Measurements from ENCODE around the gene TGFBI.

TGFBI gene

DNA sequence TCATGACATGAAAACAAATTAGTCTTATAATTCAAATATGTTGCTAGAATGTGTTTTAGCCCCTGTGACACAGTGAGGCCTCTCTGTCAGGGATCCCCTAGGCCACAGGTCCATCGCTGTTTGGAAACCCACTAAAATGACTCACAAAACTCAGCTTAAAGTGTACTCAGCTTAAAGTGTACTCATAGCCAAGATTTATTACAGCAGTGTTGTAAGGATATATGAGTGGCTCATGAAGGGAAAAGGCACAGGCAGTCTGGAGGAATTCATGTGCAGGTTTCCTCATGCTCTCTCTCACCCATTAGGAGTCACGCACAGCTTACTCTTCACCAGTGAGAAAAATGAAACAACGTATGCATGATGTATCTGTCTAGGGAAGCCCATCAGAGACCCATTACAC, 24.4 kb upstream of the TGFBI start:
- DNase-seq (ENCODE audit: low read depth), result no peak

DNA sequence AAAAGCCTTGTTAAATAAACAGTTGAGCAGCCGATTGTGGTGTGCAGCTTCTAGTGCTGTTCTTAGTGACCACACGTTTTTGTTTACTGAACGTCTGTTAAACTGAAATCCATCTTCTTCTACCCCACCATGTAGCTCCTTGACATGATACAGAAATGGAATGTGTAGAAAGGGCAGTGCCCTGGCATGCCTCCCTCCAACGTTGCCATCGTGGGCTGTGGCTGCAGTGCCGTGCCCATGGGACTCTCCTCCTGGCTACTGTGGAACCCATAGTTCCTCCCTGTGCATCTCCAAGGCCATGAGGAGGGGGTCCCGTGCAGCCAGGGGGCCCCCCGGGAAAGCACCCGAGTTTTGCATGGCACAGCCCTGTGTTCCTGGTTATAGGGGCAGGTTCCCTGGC, 23.3 kb upstream of the TGFBI start:
- DNase-seq (ENCODE audit: low read depth), result no peak

GRCh38 chr5:136006164-136006563, 22.6 kb upstream of the TGFBI start:
- DNase-seq (ENCODE audit: low read depth), result no peak

- DNase-seq (ENCODE audit: low read depth), result no peak
Measured at GRCh38 chr5:136006761-136007251, 22.0 kb upstream of the TGFBI start.

GRCh38 chr5:136007271-136007670, 21.5 kb upstream of the TGFBI start:
- DNase-seq (ENCODE audit: low read depth), result no peak

DNA sequence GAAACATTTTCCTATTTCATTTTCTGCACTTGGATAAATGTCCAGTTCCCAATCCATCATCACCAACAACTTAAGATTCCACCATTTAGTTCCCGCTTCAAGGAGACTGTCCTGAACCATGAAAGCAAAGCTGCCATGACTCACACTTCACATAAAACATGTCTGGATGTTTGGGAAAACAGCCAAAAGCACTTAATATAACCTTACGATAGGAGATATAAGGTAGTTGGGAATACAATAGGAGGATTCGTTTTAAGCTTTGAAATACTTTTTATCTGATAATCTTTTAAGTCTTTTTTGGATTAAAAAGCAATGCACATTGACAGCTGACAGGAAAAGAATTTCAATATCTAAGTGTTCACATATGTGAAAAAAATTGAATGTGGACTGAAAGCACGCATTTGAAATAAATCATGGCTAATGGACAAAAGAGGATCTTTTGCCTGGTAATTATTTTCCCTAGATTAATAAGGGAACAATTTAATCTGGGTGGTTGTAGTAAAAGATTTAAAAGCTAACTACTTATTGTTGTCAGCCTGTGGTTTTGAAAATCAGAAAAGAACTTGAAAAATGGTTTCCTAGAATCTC, 17.3 kb upstream of the TGFBI start:
- DNase-seq (ENCODE audit: low read depth), result no peak

GRCh38 chr5:136012041-136012804, 16.6 kb upstream of the TGFBI start:
- no peak for DNase-seq (ENCODE audit: low read depth)

GRCh38 chr5:136013559-136013958, 15.2 kb upstream of the TGFBI start:
- DNase-seq (ENCODE audit: low read depth), result no peak

DNA sequence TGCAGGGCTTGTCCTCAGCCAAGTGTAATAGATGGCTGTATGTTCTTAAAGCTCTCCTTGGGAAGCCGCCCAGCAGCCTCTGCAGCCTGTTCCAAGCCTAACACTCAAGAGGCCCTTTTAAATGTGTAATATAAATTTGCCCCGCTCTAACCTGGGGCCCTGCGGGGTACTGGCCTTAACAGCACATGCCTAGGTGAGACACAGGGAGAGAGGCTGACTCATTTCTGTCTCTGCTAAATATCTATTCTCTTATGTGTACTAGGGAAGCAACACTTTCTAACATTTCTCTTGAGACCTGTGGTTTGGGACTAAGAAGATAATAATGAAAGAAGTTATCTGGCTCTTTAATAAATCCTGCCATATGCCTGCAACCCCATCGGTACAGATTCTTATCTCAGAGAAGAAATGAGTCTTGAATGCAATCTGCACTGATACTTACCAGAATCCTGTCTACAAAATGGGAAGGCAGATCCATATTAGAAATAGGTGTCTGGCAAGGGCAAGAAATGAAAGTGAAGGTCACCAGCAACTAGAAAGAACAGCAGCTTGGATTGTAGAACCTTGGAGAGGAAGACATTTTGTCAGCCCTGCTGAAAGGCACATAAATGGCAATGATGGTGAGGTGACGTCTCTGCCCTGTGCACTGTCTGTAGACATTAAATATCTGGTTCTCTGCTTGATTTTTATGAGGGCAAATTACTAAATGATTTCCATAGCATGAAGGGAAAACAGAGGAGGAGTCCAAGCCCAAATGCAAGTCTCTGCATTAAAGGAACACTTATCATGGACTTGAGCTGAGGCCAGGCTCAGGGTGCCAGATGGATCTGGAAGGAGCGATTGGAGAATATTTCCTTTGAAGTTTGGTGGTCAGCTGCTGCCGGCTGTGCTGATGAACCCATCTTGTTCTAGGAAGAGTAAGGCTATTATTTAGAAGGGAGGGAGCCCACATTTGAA, 14.5 kb upstream of the TGFBI start:
- DNase-seq (ENCODE audit: low read depth), result no peak

DNA sequence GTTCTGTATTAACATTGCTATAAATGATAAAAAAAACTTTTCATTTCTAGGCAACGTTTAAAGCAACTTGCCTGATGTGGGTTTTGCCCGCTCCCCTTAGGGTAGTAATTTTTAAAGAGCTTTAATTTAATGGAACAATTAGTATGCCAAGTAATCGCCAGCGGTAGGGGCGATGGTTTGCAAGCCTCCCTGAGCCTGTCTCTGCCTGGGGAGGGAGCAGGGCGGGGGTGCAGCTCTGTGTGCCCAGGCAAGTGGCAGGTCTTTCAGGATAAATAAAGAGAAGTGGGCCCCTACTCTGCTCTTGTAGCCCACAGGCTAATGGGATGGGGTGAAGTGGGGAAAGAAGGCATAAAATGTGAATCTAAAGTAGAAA, 13.8 kb upstream of the TGFBI start:
- no peak for DNase-seq (ENCODE audit: low read depth)

- DNase-seq (ENCODE audit: low read depth), result no peak
Measured at GRCh38 chr5:136015966-136016650, 12.7 kb upstream of the TGFBI start.

DNA sequence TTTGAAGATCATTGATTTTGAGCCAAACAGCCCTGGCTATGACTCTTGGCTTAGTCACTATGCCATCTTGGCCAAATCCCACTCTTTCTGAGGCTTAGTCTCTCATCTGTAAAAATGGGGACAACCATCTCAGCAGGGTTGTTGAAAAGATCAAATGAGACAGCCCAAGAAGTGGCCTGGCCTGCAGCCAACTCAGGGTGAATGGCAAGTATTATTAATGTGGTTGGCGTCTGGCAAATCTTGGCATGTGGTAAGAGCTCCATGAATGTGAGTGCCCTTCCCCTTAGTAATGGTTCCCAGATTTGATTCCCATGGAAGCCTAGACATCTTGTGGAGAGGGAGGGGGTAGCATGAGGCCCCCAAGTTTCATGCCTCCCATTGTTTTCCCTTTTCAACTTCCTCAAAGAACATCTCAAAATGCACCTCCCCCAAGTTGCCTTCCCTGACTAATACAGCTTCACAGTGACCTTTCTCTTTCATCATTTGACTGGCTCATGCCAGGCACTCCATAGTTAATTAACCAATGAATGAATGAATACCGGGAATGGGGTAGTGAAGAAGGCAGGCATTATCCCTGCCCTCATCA, 11.8 kb upstream of the TGFBI start:
- no peak for DNase-seq (ENCODE audit: low read depth)

DNA sequence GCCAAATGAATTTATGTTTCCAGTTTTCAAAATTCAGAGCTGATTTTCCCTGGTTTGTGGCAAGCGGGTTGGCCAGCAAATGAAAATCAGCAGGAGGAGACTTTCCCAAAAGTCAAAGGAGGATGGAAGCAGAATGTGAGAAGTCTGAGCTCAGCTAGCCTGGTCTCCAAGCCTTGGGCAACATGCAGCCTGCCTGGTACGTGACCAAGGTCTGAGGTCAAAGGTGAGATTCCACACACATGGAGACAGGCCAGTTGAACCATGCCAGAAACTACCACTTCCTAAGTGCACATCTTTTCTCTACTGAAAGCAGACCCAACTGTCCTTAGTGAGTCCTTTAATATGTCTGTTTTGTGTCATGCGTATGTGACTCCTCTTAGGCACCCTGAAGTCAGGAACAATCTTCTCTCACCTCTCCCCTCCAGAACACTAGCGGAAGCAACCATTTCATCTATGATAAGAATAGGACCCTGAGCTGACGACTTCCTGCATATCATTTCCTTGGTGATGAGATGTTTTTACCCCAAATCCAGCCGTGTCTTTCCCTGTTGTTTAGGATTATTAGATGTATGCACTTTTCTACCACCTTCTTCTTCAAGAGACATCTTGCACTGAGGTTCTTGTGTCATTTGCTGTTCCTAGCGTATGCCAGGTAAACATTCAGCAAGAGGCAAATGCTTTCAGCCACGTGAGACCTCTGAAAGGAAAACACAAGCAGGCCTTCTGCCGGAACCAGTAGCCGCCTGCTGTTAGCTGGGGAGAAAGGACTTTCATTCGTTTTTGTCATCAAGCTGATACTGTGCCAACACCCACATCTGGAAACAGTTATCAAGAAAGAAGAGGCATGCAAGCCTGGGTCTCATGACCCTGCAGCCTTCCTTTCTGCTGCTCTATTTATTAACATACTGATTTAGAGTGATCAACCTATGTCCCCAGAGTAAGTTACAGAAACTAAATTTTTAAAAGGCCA, 9.7 kb upstream of the TGFBI start:
- DNase-seq (ENCODE audit: low read depth), result no peak

DNA sequence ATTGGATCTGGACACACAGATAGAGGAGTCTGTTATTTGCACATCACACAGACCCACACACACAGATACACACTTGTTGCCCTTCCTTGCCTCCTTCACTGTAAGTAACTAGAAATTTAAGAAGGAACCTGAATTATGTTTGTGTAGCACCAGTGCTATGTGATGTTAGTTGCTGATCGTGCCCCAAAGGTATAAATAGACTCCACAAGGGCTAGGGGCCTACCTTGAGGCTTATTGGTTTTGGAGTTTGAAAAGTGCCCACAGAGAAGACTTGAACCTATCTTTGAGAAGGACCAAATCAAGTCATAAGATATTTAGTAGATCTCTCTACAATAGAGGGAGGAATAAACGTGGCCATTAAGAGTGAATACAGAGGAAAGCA, 8.8 kb upstream of the TGFBI start:
- no peak for DNase-seq (ENCODE audit: low read depth)

GRCh38 chr5:136020383-136021015, 8.3 kb upstream of the TGFBI start:
- no peak for DNase-seq (ENCODE audit: low read depth)

- no peak for DNase-seq (ENCODE audit: low read depth)
Measured at GRCh38 chr5:136021016-136021405, 7.8 kb upstream of the TGFBI start.

DNA sequence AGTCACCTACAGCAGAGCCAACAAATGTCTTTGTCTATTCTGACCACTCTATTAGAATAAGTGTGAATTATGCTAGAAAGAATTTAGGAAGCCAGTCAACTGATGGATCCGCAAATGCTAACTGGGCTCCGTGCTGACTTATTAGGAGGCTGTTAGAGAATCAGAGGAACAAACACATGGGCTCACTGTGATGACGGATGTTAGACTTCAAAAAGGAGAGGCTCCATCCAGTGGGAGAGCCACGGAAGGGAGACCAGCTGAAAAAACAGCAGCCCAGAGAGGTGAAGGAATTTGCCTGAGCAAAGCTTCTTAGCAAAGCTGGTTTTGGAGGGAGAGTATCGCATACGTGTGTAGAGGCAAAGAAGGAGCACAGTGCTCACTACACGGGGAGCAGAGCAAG, 5.8 kb upstream of the TGFBI start:
- DNase-seq (ENCODE audit: low read depth), result no peak

DNA sequence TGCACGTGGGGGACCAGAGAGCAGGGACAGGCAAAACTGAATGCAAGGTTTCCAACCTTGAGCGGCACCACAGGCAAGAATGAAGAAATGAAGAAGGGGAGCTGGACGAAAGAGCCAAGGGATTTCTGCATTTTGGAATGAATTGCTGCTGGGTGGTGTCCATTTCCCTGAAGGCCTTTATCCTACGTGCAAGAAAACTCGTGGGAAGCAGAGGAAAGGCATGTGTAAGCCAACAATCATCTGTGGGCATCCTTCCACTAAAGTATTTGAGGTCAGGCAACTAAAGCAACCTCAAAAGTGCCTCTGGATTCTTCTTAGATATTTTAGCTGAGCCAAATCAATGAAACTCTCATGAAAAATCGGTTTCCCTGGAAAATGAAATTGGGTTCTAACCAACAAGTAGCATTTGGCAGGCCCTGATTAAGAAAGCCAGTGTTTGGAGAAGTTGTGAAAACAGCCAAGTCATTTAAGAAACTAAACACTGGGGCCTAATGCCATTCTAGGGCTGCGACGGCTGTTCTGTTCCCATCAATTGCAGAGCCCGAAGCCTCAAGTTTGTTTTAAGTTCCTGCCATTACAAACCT, 4.7 kb upstream of the TGFBI start:
- DNase-seq (ENCODE audit: low read depth), result no peak

DNA sequence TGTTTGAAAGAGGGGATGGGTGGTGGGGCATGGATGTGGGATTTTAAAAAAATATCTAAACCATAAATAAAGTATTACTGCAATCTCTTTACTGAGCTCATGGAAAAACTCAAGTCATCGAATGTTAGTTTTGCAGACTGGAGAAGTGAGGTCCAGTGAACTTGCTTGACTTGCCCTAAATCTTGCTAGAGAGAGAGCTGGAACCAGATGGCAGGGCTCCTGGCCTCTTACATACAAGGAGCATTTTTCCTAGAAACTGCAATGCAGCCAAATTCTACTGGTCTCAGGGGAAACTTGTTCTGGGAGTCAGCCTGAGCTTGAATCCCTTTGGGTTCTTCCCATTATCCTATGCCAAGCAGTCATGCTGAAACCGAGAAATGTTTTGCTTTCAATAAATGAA, 2.9 kb upstream of the TGFBI start:
- no peak for DNase-seq (ENCODE audit: low read depth)

- DNase-seq (ENCODE audit: low read depth), result no peak
Measured at GRCh38 chr5:136026636-136027035, 2.2 kb upstream of the TGFBI start.
